GM11168 (cell line): ENCODE measurements around the gene TOLLIP.
"Not testable (repeated sequence)": the region's sequence is repeated elsewhere in the genome, so short reads cannot be mapped to it uniquely, and the experiment has no call there.

Experiments used
- in situ Hi-C: fragments of 300-500 bp; cut with MboI; formaldehyde crosslinking; loops from one replicate; pipeline ENCODE4 v1.12.0; 2022; ENCODE audit warnings: low sequenced_read_pairs; ENCODE audit not compliant: unreplicated experiment

Gene TOLLIP

DNA sequence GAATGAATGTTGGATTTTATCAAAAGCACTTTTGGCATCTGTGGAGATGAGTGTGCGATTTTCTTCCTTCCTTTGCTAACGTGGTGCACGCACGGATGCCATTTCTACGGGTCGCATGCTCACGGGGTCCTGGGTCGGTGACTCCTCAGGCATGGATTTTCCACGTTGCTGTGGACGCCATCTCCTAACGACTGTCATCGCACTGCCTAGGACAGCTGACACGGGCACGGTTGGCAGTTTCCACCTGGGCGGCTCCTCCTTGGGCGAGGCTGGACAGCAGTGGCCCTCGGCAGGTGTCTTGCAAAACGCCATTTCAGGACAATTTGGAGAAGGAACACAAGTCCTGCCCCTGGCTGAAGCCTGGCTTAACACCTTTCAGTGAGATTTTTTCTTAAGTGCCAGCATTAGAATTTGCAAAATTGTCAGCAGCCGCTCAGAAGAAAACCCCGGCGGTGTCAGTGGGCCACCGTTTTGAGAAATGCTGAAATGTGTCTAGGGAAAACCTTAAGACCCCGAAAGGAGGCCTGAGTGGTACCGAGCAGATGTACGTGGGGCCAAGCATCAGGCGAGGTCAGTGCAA lies 34.7 kb upstream of the TOLLIP start:
- in situ Hi-C loops, result no loop called here

DNA sequence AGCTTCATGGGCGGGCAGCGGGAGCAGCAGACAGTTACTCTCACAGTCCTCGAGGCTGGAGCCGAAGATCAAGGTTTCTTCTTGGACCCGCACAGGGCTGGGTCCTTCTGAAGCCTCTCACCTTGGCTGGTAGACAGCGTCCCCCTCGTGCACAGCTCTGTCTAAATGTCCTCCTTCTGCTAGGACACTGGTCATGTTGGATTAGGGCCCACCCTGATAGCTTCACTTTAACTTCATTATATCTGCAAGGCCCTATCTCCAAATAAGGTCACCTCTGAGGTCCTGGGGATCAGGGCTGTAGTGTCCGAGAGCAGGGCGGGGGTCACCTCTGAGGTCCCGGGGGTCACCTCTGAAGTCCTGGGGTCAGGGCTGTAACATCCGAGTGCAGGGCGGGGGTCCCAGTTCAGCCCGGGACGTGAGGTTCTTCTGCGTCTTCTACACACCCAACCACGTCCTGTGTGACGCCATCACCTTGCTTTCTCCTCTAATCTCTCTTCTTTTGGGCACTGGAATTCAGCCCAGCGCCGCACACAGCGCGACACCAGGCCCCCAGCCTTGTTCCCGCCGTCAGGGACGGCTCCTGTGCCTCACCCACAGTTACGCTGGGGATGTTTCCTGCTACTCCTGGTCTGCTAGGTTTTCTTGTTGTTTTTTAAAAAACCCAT lies 34.1 kb upstream of the TOLLIP start:
- in situ Hi-C loops, result no loop called here

DNA sequence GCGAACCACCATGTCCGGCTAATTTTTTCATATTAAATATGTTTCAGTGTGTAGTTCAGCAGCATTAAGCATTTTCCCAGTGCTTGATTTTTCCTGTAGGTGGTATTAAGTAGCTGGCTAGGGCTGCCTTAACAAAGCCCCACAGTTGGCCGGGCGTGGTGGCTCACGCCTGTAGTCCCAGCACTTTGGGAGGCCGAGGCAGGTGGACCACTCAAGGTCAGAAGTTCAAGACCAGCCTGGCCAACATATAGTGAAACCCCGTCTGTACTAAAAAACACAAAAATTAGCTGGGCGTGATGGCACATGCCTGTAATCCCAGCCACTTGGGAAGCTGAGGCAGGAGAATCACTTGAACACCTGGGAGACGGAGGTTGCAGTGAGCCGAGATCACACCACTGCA lies 33.5 kb upstream of the TOLLIP start:
- in situ Hi-C loops, result no loop called here

DNA sequence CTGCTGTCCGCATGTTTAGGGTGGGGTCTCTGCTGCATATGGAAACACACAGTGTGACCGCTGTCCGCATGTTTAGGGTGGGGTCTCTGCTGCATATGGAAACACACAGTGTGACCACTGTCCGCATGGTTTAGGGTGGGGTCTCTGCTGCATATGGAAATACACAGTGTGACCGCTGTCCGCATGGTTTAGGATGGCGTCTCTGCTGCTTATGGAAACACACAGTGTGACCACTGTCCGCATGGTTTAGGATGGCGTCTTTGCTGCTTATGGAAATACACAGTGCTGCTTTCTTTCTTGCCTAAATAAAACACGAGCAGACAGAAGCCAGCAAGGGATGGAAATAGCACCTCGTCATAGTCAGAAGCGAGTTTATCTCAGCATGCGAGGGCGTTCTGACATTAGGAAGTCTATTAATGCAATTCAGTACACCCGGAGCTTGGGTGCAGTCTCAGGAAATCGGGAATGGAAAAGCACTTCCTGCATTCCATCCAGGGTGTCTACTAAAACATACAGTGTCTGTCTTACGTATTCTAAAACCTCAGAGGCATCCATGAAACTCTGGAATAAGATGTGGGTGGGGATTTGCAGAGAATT lies 32.6 kb upstream of the TOLLIP start:
- in situ Hi-C loops, result no loop called here

DNA sequence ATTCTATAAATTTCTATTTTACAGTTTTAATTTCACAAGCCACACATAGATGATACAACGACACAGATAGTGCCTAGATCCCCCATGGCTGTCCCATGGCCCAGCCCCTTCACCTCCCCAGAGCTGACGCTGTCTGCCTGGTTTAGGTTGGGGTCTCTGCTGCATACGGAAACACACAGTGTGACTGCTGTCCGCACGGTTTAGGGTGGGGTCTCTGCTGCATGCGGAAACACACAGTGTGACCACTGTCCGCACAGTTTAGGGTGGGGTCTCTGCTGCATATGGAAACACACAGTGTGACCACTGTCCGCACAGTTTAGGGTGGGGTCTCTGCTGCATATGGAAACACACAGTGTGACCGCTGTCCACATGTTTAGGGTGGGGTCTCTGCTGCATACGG lies 31.8 kb upstream of the TOLLIP start:
- in situ Hi-C loops, result not testable (repeated sequence)

DNA sequence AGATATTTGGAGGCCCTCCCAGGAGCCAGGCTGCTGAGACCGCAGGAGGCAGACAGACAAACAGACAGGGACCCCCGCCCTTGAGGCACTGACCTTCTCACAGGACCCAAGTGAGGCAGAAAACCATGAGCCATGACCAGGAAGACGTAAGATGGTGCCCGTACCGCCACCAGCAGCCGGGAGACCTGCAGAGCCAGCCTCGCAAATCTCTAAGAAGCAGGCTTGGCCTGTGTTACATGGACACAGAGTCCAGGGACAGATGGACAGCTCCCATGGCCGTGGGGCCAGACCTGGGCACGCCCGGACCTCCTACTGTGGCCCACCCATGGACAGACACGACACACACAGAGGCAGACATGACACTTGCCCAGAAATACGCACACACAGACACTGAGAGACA lies 30.7 kb upstream of the TOLLIP start:
- in situ Hi-C loops, result no loop called here

DNA sequence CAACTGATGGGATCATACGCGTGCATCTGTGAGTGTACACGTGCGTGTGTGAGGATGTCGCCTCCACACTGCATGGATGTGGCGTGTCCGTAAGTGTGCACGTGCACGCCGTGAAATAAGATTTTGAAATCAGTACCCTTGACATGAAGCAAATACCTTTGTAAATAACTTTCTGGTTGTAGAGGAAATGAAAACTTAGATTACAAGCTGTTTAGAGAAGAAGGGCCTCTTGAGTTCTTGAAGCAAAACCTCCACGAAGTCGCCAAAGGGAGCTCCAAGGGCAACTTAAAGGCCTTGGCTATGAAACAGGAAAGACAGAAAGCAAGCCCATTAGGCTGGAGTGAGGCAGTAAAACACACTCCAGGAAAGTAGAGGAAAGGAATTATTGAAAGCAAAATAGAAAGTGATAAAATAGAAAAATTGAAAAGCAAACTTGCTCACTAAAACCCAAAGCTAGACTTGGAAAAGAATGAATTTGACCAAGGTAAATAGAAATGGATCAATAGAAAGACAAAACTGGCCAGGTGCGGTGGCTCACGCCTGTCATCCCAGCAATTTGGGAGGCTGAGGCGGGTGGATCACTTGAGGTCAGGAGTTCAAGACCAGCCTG lies 29.7 kb upstream of the TOLLIP start:
- in situ Hi-C loops, result no loop called here

DNA sequence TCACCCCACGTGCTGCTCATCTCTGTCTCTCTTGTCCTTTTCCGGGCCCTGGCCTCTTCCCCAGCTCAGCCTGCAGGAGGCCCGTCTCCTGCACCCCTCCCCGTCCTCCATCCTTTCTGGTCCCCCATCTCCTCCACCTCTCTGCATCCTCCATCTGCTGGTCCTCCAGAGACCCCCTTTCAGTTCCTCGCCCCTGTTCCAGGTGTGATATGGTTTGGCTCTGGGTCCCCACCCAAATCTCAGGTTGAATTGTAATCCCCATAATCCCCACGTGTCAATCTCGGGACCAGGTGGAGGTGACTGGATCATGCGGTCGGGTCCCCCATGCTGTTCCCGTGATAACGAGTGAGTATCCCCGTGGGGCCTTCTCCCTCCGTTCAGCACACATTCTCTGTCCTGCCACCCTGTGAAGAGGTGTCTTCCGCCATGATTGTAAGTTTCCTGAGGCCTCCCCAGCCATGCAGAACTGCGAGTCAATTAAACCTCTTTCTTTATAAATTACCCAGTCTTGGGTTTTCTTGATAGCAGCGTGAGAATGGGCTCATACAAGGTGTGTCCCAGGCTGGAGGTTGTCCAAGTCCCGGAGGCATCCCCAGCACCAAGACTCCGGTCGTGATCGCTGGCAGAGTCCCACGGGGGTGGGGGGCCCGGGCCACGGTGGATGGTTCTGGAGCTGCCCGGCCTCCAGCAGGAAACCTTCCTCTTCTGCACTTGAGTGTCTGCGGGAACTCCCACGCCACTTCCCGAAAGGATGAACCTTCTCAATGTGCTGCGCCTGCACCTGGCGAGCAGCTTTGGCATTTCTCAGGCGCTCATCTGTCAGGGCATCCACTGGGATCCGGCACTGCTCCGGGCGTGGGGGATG lies 29.0 kb upstream of the TOLLIP start:
- in situ Hi-C loops, result no loop called here

DNA sequence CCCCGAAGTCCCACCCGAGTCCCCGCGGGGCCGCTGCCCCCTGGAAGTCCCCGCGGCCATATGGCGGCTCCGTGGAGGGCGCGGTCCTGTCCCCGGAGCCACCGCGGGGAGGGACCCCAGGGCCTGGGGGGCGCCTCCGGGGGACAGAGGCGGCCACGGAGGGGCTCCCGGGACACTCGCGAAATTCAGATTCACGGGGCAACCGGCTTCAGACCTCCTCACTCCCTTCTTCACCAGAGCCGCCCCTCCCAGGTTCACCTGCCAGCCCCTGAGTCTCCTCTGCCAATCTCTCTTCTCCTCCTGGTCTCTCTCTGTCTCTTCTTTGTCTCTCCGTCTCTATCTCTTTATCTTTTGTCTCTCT lies 28.2 kb upstream of the TOLLIP start:
- in situ Hi-C loops, result no loop called here

DNA sequence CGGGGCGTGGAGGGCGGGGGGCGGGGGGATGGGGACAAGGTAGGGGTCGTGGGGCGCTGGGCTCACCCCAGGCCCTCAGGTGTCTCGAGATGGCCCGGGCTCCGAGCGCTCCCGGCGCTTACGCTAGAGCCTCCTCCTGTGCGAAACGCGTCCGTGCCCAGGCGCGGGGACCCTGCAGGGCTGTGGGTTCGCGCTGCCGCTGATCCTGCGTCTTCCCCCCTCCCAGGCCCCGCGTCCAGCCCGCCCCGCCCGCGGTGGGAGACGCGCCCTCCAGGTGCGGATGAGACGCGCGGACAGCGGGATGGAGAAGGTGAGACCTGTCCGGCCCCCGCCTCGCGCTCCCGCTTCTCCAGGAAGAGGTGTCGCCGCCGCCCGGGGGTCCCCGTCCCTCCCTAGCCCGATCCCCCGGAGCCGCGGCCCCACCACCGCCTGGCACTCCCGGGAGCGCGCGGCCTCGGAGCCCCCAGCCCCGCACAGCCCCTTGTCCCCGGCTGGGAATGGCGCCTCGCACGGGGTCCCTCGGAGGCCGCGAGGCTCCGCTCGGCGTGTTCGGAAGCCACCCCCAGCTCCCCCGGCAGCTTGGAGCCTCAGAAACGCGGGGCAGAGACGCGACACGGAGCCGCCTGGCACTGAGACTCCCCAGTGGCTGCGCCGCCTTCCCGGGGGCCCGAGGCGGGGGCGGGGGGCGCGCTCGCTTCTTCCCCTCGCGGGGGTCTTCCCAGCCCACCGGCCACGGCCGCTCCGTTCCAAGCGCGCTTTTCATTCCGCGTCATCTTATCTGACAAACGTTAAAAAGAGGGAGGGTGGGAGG lies 27.6 kb upstream of the TOLLIP start:
- in situ Hi-C loops, result no loop called here

DNA sequence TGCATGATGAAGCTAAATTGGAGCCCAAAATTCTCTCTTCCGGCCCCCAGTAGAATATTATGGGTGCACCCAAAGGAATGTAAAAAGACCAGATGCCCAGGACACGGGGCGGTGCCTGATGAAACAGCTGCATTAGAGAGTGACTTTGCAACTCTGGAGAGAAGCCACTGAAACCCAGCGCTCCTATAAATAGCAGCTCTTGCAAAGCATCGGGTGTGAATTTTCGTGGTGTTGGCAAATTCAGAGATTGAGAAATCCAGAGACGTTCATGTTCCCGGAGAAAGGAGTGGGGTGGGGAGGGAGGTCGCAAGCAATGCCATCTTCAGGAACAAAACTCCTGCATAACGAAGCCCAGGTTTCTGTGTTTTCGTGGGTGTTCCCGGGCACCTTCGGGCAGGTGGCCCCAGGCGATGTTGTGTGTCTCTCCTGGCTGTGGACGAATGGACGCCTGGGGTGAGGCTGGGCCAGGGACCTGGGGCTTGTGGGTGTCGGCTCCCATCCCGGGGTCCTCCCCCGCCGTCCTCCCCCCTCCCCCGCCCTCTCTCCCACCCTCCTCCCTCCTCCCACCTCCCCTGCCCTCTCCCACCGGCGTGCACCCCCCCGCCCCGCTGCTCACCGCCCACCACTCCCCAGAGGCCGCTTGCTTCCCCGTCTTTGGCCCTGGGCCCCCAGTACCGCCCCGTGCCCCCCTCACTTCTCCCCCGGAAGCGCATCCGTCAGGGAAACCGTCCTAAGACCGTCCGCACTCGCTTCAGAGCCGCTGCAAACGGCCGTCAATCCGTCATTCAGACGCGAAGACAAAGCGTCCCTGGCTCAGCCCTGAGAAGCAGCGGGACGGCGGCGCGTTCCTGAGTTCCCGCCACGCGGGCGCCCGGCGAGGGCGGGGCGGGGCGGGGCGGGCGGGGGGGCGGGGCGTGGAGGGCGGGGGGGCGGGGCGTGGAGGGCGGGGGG lies 26.7 kb upstream of the TOLLIP start:
- in situ Hi-C loops, result no loop called here

DNA sequence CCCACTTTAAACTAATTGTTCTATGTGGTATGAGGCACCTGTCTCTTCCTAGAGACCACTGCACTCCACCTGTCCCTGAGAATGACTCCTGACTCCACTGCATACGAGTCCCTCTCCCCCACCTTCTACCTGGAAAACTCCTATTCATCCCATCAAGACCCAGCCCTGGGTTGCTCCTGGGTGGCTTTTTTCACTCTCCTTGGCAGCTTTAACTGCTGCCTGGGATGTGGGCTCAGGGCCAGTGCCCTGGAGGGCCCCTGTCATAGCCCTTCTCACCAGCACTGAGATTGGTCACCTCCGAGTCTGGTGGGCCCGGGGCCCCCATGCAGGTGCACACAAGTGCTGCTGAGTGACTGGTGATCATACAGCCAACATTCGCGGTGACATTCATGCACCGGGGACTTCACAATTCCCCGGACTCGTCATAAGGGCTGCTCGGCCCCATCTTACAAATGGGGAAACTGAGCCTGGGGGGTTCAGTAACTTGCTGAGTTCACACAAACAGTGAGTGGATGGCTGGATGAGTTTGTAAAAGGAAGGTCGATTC lies 25.9 kb upstream of the TOLLIP start:
- in situ Hi-C loops, result no loop called here

DNA sequence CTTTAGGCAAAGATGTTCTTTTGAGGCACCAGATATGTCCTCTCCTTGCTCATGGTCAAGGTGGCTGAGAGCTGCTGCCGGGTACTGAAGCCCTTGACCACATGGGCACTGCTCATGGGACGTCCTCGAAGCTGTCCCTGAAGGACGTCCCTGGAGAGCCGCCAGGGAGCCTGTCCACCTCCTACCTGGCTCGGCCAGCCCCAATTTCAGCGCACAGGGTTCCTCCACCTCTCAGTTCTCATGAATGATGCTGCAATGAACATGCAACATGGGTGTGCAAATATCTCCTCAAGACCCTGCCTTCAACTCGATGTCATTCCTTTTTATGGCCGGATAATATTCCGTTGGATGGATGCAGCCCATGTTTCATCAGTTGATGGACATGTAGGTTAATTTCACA lies 24.4 kb upstream of the TOLLIP start:
- in situ Hi-C loops, result no loop called here

DNA sequence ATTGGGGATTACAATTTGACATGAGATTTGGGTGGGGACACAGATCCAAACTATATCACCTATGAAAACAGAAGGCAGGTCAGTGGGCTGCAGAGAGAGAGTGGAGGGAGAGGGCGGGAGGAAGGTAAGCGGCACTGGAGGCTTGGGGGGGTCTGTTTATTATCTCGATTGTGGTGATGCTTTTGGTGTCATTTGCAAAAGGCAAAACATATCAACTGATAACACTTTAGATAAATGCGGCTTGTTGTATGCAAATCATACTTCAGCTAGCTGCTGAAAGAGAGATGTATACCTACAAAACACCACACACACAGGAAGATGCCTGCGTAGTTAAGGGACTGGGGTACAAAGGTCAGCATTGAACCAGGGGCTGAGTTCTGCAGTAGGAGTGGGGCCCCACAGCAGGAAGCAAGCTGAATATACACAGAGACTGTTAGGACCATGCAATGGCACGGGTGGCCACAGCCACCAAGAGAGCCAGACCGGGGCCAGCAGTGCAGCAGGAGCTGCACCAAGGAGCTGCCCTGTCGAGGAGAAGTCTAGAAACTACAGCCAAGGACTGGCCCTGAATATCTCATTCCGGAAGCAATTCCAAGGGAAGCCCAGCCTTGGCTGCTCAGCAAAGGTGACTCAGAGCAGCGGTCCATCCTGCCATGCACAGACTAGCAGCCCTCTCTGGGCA lies 23.8 kb upstream of the TOLLIP start:
- in situ Hi-C loops, result no loop called here

DNA sequence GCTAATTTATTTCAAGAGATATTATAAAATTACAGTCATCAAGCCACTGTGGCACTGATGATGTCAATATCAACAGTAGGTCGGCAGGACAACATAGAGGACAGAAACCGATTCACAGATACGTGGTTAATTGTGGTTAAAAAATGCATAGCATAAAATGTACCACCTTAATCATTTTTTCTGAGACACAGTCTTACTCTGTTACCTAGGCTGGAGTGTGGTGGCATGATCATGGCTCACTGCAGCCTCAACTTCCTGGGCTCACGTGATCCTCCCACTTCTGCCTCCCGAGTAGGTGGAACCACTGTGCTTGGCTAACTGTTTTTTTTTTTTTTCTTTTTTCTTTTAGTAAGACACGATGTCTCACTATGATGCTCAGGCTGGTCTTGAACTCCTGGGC lies 21.0 kb upstream of the TOLLIP start:
- in situ Hi-C loops, result no loop called here

DNA sequence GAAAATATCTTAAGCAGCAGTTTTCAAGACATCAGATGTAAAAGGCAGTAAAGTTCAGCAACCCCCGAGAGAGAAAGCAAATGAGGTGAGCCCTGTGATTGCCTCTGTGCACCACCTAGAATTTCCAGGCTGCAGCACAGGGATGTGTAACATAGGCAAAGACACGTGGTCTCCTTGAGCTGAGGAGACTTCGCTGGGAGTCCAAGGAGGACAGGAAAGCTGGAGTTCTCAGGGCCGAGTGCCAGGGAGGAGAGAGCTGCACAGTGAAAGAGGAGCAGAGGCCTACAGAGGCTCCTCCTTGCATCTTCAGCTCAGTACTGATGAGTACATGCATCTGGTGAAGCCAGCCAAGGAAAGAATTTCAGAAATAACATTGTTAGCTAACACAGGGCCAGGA lies 17.6 kb upstream of the TOLLIP start:
- in situ Hi-C loops, result no loop called here

DNA sequence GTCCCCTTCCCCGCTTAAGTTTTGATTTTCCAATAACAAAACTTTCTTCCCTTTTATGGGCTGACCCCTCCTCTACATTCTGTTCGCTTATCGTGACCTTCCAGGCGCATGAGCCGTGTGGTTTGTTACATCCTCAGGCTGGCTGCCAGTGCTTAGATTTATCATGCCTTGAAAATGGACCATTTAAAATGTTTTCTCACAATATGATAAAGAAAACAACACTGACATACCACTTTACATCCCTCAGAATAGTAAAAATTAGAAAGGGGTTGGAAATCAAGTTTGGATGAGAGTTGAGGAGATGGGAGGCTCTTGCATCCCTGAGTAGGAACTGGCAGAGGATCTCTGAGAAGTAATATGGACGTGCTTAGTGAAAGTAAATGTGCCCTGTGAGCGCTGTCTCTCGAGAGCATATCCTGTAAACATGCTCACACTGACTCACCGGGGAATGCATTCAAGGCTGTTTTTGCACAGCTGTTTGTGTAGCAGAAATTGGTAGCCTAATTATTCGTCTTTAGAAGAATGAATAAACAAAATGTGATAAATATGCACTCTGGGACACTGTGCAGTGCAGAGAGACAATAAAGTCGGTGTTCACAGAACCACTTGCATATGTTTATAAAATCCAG lies 17.1 kb upstream of the TOLLIP start:
- in situ Hi-C loops, result no loop called here

DNA sequence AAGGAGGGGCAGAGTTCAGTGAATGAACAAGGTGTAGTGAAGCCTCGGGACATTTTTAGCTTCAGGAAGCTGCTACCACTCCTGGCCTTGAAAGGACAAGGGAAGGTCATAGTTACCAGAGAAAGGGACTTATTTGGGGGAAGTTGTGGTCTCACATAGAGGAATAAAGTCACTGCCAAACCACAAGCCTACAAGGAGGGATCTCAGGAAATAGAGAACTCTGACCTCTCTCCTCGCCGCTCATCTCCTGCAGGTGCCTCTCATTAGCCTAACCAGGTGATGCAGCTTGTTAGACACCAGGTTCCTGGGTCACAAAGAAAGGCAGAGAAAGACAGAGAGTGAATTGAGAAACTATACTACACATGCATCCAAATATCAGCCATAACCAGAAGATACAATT lies 14.3 kb upstream of the TOLLIP start:
- in situ Hi-C loops, result no loop called here
